Measurements from ENCODE around the gene PAX3.

GRCh38 chr2:222313816-222314215, 15.0 kb upstream of the PAX3 start:
- TF ChIP-seq CTCF (IDR thresholded peaks at IDR 0.05) (no peak), POLR2A (IDR thresholded peaks at IDR 0.05) (no peak)

Data from body of pancreas (tissue), 4 donors.